HG03135 (cell line): Measurements from ENCODE around the gene EGFL7.

Experiments used
- ATAC-seq: cut with Tn5 transposase; IDR thresholded peaks from one replicate; pipeline ENCODE4 v1.9.1; 2021; ENCODE audit warnings: mild to moderate bottlenecking, moderate library complexity; ENCODE audit not compliant: unreplicated experiment

The EGFL7 gene

GRCh38 chr9:136684799-136685198, 22.1 kb downstream of the EGFL7 start:
- no peak for ATAC-seq

- ATAC-seq: no peak
Measured at GRCh38 chr9:136685216-136685615, 22.5 kb downstream of the EGFL7 start.

GRCh38 chr9:136685790-136686533, 23.2 kb downstream of the EGFL7 start:
- ATAC-seq: no peak

DNA sequence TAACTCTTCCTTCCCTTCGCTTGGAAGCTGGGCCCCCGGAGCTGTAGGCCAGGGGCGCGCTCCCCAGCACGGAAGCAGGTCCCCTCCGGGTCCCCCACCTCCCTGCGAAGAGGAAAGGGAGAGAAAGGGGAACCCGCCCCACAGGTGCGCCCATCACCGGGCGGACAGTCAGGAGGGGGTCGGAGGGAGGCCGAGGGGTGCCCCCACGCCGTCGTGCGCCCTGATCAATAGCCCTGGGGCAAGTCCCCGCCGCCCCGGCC, 23.7 kb downstream of the EGFL7 start:
- ATAC-seq: no peak

- ATAC-seq: no peak
Measured at GRCh38 chr9:136686794-136687711, 24.3 kb downstream of the EGFL7 start, which contains the start of gene AGPAT2. TSS of gene AGPAT2 (minus strand) at chr9:136687457. CDS start at chr9:136687357, 100 bp downstream.

DNA sequence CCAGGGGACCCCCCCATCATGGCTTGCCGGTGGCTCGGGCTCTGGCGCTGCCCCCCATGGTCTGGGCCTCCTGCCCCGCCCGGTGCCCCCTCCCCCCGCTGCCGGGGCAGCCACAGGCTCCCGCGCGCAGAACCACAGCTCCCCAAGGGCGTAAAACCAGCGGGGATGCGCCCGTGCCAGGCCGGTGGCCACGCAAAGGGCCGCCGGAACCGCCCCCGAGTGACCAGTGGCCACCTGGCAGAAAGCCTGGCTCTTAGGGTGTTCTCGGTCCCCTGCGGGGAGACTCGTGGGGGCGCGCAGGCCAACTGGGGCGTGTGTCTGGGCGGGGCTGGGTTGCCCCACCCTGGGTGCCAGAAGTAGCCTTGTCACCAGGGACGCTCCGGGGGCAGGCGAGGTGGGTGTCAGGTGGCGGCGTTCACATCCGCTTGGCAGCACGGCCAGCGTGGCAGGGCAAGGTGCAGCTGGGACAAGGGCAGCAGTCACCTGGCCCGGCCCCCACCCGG, 25.1 kb downstream of the EGFL7 start:
- no peak for ATAC-seq

- ATAC-seq: no peak
Measured at GRCh38 chr9:136688274-136689107, 25.8 kb downstream of the EGFL7 start.

GRCh38 chr9:136689108-136689460, 26.4 kb downstream of the EGFL7 start:
- ATAC-seq: no peak

DNA sequence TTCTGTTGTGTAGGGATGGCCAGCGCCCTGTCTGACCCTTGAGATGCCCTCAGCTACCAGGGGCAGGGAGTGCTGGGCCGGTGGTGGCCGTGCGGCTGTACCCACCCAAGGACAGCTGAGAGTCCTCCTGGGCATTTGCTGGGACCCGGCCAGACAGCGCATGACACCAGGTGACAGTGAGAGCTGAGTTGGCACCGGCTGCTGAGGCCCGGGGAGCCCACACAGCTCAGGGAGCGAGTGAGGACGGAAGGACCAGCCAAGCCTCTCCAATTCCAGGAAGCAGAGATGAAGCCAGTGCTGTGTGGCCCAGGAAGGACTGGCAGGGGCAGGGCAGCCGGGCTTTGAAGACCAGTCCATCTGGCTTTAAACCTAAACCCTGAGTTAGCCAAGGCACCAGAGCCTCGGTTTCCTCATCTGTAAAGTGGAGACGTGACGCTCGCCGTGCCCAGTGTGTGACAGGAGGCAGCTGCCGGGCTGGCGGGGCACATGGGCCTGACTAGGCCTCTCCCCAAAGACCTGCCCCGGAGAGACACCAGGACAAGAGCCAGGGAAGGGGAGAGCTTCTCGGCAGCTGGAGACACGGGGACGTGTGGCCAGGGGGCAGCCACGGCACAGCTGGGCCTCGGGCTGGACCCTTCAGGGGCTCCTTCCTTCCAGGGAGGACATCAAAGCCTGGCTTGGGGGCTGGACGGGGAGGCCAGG, 27.5 kb downstream of the EGFL7 start:
- no peak for ATAC-seq

GRCh38 chr9:136690806-136691261, 28.1 kb downstream of the EGFL7 start:
- ATAC-seq: no peak

DNA sequence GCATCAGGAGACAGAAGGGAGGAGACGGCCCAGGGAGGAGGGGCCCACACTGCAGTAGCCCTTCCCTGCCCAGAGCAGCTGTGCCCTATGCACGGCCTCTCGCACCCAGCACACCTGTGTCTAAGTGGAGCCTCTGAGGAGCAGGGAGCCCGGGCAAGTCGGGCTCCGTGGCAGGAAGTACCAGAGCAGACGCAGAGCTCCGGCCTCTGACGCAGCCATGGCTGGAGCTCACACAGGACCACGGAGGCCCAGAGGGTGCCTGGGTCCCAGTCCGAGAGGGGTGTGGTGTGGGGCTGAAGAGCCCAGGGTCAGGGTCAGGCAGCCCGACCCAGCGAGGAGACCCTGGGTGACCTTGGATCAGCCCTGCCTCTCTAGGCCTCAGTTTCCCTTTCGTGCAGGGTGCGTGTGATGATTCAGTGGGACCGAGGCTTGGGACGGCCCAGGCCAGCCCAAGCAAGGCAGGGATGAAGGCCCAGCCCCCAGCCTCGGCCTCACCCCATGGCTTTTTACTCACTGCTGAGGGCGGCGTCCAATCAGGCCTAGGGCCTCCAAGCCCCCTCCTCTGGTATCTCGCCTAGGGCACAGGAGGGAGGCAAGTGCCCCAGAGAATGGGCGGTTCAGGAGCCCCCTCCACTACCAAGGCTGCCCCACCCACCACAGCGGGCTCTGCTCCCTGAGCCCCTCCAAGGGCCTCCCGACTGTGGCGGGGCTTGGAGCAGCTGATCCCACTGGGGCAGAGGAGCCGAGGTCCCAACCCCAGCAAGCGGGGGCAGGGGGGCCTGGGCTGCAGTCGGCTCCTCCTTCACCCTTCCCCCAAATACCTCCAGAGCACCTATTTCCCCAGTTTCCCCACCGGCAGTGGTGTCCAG, 28.8 kb downstream of the EGFL7 start:
- no peak for ATAC-seq

DNA sequence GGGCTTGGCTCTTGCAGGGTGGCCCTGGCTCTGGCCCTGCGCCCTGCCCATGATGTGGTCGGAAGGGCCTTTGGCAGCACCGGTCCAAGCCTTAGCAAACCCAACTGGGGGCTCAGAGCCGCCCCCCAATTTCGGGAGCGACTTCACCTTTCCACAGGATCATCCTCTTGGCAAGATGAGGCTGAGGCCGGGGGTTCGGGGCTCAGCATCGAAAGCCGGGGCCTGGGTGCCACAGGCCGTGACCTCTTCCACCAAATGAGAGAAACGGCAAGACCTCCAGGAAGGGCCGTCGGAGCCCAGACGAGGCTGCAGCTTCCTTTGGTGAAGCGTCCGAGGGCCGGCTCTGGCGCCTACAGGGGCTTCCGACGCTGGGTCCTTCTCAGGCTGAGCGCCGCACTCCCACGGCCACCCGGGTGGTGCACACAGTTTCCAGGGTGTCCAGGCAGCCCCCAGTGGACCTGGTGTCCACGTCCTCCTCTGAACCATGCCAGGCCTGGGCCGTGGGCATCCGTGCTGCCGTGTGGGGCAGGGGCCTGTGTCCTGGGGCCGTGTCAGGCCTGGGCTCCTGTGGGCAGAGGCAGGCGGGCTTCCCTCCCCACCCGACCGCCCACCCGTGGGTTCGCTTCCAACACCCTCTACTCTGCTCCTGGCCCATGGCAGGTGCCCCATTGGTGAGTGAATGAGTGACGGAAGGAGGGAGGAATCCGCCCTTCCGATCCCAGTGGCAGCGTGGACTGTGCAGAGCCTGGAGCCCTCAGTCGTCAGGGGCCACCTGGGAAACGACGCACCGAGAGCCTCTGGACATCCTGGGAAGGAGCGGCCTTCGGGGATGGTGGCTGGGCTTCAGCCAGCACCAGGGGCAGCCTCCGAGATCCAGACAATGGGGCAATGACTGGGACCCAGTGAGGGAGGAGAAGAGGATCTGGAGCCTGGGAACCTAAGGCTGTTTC, 29.7 kb downstream of the EGFL7 start:
- no peak for ATAC-seq

GRCh38 chr9:136693135-136693489, 30.4 kb downstream of the EGFL7 start:
- ATAC-seq: no peak

DNA sequence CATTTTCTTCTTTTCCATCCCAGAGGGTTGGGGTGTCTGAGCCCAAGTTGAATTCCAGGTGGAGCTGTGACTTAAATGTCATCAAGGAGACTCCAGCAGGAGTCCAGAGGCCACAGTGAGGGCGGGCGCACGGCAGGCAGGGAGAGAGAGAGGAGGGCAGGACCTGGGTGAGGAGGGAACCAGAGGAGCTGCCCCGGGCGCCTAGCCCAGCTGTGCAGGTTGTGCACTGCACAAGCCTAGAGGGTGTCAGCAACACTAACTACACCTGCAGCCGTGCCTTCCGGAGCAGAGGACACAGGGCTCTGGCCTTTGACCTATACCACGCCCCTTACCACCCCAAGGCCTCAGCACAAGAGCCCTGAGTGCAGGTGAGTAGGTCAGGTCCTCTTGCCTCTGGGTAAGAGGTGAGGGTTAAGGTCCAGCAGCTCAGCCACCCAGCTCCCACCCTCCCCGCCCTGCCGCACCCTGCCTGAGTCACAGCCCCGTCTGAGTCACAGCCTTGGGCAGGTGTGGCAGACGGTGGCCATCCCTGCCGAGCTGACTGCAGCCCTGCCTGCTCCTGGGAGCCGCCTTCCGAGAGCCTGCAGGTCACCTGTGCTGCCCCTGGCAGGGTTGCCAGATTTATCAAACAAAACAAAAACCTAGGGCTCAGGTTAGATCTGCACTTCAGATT, 30.9 kb downstream of the EGFL7 start:
- no peak for ATAC-seq

GRCh38 chr9:136694163-136694871, 31.6 kb downstream of the EGFL7 start:
- ATAC-seq: no peak

- ATAC-seq: no peak
Measured at GRCh38 chr9:136694872-136695247, 32.1 kb downstream of the EGFL7 start.

DNA sequence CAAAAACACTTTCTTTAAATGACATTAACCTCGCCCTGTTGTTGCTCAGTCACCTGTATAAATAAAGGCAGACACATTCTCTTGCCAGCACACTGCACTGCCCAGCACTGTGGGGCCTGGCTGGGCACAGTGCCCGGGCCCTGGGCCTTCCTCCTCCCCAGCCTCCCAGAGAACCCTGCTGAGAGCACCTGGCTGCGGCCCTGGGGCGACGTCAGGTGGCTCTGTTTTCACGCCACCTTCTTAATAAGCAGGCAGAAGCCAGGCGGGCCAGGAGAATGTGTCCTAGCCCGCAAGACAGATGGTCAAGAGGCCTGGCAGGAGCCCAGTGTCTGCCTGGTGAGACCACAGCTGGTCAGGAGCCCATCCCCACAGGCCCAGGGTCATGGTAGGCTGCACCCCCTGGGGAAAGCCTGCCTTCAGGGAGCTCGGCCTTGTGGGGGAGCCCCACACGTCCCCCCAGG, 32.7 kb downstream of the EGFL7 start:
- ATAC-seq: no peak
